NCI-H128 (cell line): ENCODE results near the gene TM4SF4.

ENCODE experiments used
- DNase-seq: peaks from one replicate; lab custom pipeline; 2025; ENCODE audit not compliant: unreplicated experiment; lab: John Stamatoyannopoulos, UW

TM4SF4 gene

DNA sequence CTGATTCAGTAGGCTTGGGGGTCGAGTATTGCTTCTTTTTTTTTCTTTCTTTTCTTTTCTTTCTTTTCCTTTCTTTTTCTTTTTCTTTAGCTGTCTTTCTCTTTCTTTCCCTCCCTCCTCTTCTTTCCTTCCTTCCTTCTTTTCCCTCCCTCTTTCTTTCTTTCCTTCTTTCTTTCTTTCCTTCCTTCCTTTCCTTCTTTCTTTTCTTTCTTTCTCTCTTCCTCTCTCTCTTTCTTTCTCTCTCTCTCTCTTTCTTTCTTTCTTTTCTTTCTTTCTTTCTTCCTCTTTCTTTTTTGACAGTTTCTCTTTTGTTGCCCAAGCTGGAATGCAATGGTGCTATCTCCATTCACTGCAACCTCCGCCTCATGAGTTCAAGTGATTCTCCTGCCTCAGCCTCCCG is 36.0 kb downstream of the TM4SF4 start:
- no peak for DNase-seq

DNA sequence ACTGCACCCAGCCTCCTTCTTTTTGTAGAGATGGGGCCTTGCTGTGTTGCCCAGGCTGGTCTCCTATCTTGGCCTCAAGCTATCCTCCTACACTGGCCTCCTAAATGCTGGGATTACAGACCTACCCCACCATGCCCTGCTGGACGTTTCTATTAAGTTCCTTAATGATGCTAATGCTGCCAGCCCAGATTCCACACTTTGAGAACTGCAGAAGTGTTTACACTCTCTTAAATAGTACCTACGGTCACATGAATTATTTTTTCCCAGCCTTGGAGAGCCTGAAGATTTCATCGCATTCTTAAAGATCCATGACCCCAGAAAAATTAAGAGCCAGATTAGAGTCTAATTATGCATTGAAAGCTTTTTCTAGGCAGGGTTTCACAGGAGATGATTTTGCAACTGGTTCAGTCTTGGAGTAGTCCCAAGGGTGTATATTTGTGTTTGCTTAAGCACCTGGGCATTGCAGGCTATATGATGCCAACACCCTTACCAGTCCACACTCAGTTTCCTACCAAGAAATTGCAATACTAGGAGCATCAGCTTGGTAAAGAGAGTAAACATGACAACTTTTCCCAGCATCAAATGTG is 36.6 kb downstream of the TM4SF4 start:
- DNase-seq: no peak

DNA sequence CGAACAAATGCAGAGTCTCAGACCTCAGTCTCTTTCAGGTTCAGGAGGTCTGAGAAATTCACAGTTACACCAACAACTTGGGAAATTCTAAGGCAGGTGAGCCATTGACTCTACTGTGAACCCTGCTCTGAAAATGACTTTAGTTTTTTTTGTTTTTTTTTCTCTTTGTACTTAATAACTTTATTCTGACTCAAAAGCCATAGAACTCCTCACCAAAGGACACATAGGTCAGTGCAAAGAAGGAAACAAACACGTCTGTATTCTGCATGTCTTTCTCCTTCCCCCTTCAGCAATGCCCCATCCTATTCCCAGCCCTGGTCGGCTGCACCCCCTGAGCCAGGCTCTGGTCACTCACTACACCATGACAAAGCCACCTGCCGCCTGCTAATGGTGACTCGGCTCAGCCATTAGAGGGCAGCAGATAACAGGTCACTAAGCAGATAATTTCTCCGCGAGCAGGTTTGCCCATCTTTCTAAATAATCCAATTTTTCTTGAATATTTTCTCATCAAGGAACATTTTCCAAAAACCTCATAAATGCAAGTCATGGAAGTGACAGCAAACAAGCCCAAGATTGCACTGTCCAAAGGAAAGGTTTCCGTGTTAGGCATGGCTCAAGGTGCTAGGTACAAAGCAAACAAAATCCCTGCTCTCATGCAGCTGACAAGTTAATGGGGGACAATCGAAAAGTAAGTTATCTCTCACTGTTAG is 37.7 kb downstream of the TM4SF4 start:
- no peak for DNase-seq

DNA sequence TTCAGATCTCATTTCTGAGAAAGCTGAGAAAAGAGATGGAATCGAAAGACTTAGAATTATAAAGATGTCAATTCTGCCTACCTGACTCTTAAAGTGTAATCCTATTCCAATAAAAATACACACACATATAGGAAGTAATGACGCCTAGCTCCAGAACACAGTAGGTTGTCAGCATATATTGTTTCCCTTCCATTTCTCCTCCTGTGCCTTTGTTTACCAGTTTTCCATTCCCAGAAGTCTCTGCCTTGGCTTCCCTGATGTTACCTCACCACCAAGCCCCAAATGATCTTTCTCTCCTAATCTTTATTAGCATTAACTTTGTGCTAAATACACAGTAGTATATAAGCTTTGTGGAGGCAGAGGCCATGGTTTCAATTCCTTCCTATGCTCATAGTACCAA is 40.0 kb downstream of the TM4SF4 start:
- DNase-seq: no peak

DNA sequence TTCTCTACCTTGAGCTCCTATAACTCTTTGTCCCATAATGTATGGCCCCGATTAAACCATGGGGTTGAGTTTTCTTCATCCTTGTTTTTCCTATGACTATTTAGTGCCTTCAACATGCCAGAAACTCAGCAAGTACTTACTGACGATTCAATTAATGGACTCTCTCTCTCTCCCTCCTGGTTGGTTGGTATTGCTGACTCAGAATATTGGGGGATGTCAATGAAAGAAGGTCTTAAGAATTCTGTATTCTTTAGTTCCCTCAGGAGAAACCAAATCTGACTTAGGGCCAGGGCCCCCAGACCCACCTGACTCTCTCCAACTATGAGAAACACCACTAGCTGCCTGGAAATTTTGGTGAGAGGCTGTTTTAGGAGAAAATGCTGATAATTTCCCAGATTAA is 40.8 kb downstream of the TM4SF4 start:
- no peak for DNase-seq

DNA sequence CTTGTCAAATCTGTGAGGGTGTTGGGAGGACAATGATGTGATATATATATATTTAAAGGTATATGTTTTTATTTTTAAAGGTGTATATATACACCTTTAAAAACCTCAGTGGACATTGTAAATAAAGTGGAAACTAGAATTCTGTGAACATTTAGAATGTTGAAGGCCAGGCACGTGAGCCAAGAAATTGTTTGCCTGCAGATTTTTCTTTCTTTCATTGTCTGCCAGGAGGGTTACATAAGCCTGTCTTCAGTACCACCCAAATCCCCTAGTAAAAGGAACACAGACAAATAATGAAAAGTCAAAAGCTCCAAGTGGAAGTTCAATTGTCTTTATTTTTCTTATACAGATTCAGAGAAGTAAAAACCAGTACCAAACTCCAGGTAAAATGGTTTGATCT is 42.4 kb downstream of the TM4SF4 start:
- DNase-seq: no peak

DNA sequence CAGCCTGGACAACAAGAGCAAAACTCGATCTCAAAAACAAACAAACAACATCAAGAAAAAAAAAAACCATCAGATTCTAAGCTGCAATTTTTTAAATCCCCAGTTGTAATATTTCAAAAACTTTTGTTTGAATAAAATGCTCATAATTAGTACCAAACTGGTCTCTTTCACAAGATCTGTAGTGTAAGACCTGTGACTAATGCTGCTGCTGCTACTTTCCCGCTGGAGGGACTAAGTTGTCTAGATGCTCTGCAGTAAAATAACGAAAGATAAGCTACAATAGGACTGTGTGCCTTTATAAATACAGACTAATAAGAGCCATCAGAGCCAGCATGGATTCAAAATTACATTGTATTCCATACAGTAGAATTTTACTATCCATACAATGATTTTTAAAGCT is 45.4 kb downstream of the TM4SF4 start:
- DNase-seq: no peak

DNA sequence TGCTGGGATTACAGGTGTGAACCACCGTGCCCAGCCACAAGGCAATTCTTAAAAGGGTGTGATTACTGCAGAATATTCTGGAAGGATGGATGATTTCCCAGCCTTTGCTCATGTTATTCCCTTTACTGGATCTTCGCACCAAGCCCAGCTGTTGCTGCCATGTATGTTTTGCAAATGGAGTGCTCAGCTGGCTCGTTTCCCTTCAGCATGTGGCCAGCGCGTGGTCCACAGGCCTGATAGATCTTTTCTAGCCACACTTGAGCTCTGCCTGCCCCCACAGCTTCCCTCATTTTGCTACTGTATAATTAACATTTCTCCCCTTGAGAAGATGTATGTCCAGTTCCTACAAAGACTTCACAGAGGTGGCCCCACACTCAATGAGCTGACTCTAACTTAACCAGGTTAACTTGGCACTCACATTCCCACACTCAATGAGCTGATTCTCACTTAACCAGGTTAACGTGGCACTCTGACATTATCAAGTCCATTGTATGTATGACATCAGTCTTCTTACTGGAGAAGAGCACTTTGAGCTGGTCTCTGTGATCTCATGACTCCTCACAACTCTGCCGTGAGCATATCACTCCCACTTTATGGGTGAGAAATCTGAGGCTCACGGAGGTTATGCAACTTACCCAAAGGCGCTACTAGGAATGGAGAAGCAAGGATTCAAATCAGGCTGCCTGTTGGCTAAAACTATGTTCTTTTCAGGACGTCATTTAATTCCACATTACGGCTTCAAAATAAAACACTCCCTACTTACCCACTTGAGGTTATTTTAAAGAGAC is 49.2 kb downstream of the TM4SF4 start:
- no peak for DNase-seq

DNA sequence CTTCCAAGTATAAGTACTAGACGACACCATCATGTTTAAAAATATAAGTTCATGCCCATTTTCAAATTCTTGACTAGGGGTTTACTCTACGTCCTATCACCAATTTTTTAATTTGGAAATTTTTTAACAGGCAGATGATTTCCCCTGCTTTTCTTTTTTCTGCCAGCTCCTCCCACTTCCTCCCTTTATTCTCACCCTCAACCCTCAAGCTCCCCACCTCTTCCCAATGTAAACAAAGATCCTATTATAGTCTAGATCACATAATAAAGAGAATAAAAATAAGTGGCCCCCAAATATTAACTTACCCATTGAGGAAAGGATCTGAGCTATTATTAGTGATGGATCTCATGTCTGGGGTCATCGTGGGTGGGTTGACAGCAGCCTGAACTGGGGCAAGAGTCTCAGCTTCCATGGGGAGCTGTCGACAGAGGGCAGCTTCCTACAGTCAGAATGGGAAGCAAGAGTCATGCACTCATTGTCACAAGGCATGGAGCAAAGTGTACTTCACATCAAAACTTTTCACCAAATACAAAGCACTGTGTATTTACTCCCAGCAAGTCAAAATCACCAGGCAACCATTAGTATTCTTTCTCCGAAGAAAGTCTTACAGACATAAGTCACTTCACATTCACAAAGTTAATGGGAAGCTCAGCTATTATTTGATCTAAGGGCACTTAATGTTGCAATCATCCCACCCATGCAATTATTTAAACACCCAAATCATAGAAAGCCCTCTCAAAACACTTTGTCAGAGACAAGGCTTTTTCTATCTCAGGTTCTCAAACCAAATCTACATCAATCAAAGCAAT is 53.2 kb downstream of the TM4SF4 start:
- no peak for DNase-seq

DNA sequence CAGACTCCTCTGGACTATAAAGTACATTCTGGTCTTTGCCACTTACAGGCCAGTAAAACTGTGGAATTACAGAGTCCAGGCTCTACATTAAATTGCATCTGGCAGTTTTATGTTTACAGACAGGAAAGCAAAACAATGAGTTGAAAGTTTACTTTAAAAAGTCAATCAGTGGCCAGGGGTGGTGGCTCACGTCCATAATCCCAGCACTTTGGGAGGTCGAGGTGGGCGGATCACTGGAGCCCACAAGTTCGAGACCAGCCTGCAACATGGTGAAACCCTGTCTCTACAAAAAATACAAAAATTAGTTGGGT is 53.8 kb downstream of the TM4SF4 start:
- no peak for DNase-seq

DNA sequence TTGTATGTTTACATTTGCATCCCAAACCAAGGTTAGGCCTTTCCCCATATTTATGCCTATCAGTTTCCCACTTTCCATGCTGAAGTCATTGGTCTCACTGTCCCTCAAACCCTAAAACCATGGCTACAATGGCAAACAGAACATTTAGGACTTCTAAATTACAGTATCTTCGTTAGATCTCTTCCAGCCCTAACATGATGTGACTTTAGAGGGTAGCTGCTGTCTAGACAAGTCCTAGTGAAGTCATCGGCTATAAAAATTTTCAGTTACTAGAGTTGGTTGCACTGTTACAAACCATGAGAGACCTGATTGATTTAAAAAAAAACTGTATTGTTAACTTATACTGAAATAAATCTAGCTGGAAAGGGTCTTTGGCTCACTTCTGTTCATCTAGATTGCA is 54.6 kb downstream of the TM4SF4 start:
- DNase-seq: no peak

DNA sequence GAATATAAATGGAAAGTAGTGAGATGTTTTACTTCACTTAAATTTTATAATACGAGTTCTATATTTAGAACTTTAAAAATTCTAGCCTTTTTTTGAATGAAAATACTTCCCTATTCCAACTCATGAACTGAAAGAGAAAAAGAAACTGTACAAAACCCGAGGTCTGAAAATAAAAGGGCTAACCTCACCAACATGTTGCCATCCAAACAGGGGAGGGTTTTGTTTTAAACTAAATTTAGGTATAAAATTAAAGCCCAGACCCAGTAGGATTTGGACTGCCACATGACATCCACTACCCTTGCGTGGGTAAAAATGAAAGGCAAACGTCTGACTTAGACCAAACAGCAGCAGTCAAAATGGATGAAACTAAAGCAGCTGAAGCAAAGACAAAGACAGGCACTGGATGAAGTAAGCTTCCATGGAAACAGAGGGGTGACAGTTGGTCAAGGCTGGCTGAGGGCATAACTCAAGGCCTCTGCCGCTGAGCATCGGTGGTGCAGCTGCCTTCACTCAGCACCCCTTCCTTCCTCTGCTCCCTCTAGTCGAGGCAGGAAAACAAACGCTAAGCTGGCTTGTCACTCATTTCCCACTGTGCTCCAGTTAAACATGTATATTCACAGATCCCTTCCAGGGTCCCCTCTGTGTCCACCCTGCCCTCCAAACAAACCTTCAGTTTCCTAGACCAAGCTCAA is 58.1 kb downstream of the TM4SF4 start:
- no peak for DNase-seq

DNA sequence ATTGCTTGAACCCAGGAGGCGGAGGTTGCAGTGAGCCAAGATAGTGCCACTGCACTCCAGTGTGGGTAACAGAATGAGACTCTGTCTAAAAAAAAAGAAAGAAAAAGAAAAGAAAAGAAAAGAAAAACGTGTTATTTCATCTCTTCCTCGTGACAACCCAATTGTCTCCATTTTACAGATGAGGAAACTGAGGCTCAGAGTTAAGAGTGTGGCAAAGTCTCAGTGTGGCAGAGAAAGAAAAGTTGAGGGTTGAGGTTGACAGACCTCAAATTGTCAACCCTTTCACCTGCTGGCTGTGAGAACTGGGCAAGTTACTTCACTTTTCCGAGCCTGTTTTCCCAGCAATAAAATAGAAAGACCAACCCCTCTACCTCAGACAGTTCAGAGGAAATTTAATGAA is 59.6 kb downstream of the TM4SF4 start:
- no peak for DNase-seq

DNA sequence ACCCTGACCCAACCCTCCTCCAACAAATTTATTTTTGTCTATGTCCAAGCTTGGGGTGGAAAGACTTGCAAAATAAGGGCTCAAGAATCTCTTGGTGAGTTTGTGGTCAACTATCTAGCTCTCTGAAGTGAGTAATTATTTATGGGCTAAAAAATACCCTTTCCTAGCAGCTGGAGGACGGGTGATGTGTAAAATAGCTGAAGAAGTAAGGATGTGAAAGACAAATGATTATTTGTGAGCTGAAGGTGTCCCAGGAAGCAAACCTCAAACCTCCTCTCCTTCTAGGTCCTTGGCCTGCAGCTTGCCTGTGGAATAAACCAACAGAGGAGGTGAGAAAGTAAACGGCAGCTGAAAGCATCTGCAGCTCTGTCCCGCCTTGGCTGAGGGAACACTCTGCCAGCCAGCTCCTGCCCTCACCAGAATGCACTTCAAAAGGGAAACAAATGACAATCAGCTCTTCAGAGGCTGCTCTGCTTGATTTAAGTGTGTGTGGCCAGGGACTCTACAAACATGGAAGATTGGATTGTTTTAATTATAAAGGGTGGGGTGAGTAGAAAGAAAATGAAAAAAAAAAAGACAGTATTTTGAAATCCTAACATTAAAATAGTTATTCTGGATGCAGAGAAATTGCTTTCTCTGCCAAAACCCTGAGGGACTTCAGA is 60.3 kb downstream of the TM4SF4 start:
- DNase-seq: no peak

DNA sequence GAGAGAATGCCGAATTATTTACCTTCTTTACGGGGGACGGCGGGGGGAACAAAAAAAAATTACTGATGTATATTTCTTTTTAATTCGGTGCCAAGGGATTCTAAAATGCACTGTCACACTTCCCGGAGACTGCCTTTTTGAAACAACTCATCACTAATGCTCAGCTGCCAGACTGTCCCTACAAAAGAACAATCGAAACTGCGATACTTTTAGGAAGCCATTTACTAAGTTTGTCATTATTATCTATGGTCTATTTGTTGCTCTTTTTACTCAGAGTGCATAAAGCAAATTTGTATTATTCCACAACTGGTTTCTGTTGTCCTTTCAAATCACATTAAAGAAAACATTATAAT is 60.8 kb downstream of the TM4SF4 start:
- DNase-seq: no peak

DNA sequence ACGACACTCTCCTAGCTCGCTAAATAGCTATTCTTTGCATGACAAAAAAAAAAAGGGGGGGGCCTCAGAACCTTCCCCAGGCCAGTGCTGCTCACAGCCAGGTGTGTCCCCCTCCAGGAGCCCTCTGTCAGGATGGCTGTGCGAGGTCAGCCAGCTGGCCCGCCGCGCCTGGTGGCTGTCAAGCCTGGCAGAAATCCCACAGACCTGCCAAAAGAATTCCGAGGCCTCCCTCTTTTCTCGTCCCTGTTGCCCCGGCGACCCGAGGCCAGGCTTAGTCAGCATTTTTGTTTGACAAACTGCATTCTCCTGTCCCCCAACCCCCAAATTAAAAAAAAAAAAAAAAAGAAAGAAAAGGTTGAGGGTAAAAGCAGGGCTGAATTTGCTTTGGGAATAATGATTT is 61.9 kb downstream of the TM4SF4 start:
- DNase-seq: no peak

DNA sequence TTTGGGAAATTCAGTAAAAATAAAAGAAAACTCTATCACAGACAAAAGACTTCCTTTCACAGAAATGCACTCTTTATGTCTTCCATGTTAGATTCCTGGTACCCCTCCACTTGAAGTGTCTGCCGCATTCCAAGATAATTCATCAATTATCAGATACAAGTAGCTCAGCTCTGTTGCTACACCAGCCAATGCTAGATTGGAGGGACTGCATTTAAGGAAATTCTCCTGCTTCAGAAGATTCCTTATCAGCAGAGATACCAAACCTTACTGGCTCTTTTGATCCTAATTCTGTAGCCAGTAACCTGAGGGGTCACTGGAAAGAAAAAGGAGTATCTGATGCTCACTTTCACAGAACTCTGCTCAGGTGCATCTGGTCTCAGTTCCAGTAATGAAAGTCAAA is 63.9 kb downstream of the TM4SF4 start:
- DNase-seq: no peak

DNA sequence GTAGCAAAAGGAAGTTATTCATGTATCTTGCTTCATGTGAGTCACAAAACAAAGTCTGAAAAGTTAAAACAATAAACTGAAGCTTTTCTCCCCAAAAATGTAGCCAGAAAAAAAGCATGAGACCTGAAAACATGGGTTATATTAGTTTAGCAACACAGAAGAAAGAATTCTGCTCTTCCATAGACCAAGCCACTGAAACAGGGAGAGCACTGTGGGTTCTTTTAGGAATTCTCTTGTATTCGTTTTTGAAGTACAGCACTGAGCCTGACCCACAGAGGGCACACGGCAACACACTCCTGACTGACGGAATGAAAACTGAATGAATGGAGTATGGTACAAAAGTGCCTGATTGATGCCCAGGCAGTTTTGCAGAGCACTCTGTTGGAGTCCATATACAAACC is 66.6 kb downstream of the TM4SF4 start:
- no peak for DNase-seq

DNA sequence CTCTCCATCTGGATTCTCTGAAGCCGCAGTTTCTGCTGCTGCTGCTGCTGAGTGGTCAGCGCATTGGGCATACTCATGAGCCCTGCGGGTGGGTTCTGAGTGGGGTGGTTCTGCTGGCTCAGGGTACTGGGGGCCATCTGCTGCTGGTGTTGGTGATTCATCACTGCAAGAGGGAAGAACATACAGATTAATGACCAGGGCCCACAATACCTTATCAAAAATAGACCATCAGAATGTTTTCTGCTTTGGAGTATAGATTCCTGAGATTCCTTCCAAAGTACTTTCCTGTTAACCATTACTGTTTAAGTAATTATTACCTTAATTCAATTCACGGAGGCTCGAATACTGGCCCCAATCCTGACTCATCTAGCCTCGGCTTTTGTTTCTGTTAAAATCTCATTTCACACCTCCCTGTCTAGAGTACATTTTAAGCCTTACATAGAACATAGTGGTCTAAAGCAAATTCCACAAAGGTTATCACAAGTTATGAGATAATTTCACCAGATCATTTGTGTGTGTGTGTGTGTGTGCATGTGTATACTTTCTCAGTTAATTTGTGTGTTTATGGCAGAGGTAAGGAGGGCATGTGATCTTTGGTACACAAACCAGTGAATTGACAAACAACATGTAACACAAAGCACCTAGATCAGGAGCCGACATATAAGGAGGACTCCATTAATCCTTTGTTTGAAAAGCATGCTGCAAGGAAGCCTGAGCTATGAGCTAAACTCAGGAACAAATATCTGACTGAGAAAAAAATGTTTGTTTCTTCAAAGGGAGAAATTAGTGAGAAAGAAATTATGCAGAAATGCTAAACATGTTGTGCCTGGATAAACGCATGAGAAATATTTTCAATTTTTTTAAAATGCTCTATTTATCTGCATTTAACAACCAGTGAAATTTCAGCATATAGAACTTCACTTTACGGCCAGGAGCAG is 68.1 kb downstream of the TM4SF4 start:
- DNase-seq: no peak

DNA sequence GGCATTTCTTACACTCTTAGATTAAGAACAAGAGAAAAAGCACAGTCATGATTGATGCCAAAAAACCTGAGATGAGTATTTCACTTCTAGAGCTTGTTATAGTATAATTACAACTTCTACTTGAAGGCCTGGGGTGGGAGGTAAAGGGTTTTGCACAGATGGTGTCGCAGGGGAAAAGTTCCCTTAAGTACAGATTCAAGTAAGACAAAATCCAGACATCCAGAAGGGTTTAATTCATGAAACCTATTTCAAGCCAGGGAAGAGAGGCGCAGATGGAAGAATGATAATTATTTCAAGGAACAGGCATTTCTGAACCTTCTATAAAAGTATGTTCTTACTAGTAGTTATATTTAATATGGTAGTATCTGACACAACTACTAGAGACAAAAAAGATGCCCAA is 70.6 kb downstream of the TM4SF4 start:
- no peak for DNase-seq
